HFF-Myc (cell line): Measurements from ENCODE around the gene DPEP1.
A peak's percentile ranks its signal among the peaks of the same experiment; 100 is the strongest.

ENCODE experiments used
- DNase-seq: peaks from one replicate; pipeline ENCODE4 v3.0.0-alpha.2; 2011; ENCODE audit warnings: low read depth; ENCODE audit errors: extremely low read depth
- H3K4me3 ChIP-seq: replicated peaks from 2 replicates; pipeline ENCODE4 v1.5.1; 2011; ENCODE audit warnings: low read depth, mild to moderate bottlenecking, control low read depth, low read length
- TF ChIP-seq, protein P1 (sequence below): IDR thresholded peaks from 2 replicates; pipeline ENCODE4 v1.5.1; 2012; ENCODE audit warnings: mild to moderate bottlenecking, low read depth, low read length, control low read depth; ENCODE audit errors: missing control alignments

DPEP1 gene

DNA sequence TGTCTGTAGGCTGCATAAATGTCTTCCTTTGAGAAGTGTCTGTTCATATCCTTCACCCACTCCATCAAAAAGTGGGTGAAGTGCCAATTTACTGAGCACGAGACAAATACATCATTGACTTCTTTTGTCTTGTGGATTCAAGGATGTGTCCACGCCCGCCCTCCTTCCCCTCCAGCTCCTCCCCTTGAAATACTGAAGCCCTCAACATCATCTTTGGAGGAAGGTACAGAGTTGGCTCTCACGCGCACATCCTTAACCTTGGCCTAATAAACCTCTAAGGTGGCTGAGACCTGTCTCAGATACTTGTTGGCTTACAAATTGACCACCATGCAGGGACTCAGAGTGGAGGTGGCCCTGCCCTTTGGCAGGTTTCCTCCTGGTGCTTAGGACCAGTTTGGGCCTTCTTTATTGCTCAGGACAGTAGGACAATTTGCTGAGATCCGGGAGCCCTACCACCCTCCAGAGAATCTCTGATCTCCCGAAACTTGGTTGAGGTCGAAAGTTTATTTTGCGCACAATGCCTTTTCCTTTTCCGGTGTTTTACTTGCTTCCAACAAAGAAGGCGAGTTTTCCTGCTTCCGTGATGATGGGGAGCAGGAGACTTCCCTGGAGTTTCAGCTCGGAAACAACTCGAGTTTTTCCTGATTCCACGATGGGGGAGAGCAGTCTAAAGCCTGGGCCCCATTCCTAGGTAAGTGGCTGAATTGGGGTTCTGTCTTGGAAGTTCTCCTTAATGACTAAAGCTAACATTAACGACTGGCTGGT is 58.9 kb downstream of the DPEP1 start:
- DNase-seq, result no peak
- TF ChIP-seq, protein P1, sequence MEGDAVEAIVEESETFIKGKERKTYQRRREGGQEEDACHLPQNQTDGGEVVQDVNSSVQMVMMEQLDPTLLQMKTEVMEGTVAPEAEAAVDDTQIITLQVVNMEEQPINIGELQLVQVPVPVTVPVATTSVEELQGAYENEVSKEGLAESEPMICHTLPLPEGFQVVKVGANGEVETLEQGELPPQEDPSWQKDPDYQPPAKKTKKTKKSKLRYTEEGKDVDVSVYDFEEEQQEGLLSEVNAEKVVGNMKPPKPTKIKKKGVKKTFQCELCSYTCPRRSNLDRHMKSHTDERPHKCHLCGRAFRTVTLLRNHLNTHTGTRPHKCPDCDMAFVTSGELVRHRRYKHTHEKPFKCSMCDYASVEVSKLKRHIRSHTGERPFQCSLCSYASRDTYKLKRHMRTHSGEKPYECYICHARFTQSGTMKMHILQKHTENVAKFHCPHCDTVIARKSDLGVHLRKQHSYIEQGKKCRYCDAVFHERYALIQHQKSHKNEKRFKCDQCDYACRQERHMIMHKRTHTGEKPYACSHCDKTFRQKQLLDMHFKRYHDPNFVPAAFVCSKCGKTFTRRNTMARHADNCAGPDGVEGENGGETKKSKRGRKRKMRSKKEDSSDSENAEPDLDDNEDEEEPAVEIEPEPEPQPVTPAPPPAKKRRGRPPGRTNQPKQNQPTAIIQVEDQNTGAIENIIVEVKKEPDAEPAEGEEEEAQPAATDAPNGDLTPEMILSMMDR, result no peak
- no peak overlapping the region for H3K4me3 ChIP-seq

DNA sequence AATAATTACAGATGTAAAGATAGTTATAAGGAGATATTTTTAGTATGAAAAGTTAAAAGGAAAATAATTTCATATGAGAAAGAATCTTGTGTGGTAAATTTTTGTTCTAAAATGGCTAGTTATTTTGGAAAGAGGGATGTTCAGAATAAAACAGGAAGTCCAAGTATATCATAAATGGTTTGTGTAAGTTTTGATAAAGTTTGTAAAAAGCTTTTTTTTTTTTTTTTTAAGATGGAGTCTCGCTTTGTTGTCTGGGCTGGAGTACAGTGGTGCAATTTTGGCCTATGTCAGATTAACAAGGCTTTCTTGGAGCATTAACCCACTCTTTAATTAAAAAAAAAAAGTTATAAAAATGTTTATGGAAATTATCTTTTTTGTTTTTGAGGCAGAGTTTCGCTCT is 64.8 kb downstream of the DPEP1 start:
- TF ChIP-seq, protein P1, result no peak
- DNase-seq, result no peak
- H3K4me3 ChIP-seq, result no peak overlapping the region

DNA sequence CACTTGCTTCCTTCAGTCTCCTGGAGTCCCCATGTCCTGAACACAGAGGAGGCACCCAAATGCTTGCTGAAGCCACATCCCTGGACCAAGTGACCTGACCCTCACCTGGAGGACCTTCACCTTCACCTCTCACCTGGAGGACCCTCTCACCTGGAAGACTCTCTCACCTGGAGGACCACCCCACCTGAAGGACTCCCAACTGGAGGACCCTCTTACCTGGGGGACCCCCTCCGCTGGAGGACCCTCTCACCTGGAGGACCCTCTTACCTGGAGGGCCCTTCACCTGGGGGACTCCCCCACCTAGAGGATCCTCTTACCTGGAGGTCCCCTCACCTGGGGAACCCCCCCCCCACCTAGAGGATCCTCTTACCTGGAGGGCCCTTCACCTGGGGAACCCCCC is 72.5 kb downstream of the DPEP1 start:
- no peak for DNase-seq
- peak overlapping the region; percentile 87; the same call in 1 of the 2 replicates for H3K4me3 ChIP-seq
- TF ChIP-seq, protein P1, result no peak

DNA sequence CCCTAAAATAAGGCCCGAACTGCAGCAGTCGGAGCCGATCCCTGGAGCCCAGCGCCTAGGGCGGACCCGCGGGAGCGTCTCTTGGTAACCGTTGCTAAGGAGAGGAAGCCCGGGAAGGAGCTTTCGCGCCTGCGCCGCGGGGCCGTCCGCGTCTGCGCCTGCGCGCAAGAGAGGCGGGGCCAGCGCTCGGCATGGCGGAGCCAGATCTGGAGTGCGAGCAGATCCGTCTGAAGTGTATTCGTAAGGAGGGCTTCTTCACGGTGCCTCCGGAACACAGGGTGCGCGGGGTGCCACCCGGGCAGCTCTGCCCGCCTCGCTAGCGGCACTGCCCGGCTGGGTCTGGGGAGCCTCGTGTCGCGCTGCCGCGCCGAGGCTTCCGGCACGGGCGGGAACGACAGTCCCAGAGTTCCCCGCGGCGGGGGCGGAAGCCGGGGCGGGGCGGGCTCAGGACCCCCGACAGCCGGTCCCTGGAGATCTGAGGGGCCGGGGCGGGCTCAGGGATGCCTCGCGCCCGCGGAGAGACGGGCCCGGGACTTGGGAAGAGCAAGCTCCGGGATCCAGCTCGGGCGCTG is 73.2 kb downstream of the DPEP1 start, which contains the start of gene CDK10:
Gene CDK10 (plus strand): TSS at position 170 of the 572 bp plus-strand sequence. CDS start 22 bp downstream, at position 192.
- H3K4me3 ChIP-seq, result peak within 1 kb of the TSS; percentile 87
- peak; percentile 71 for DNase-seq

DNA sequence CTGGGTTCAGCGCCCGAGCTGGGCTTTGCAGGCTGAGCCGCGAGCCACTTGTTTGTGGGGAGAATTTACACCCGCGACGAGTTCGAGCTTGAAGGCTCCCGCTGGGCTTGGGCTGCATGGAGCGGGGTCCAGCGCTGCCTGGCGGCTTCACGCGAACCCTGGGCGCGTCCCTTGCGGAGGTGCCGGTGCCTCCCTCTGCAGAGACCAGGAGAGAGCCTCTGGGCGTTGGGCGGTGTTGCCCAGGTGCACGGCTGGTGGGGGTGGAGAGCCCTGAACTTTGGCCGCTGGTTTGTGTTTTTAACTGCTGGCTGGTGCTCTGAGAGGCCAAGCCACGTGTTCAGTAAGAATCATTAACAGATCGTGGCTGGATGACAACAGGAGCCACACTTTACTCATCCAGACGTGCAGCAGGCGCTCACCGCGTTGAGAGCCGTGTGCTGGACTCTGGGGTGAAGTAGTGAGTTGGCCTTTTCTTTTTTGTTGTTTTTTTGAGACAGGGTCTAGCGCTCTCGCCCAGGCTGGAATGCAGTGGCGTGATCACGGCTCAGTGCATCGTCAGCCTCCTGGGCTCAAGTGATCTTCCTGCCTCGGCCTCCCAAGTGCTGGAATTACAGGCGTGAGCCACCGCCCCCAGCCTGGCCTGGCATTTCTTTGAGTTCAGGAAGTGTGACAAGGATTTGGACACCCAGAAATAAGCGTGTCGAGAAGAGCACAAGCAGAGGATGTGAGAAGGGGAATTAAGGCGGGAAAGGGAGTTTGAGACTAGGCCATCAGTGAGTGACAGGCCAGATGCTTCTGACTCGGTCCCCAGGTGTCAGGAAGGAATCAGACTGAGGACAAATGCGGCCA is 73.9 kb downstream of the DPEP1 start:
- peak overlapping the region; percentile 87 for H3K4me3 ChIP-seq
- TF ChIP-seq, protein P1, result no peak
- DNase-seq, result no peak

More for the DNA sequence above, 73.2 kb downstream of the DPEP1 start, which contains the start of gene CDK10:
- TF ChIP-seq, protein P1, result no peak
